Pancreas (tissue), 10 donors: ENCODE results near the gene LATS2. TPM values are rescaled to one million over a fixed set of nuclear protein-coding genes. Genes with fewer than 3 reads are reported as not detected.
A peak's percentile ranks its signal among the peaks of the same experiment; 100 is the strongest.
"Not testable (repeated sequence)": the region's sequence is repeated elsewhere in the genome, so short reads cannot be mapped to it uniquely, and the experiment has no call there.

Source experiments
- ATAC-seq, 4 donors: fragments of 200-7000 bp; cut with Tn5 transposase; one replicate each; pipeline versions ENCODE4 v1.8.0 to v1.9.1; 2020; ENCODE audit warnings: mild to moderate bottlenecking in 4 of 4, moderate library complexity in 4 of 4
- DNase-seq, 6 donors: peaks; one replicate each; pipeline ENCODE4 v3.0.0-alpha.2; 2020
- FAIRE-seq: peaks from 2 replicates; lab custom pipeline; 2012; peaks lifted over from hg19 to GRCh38; lab: Jason Lieb, UNC
- H3K27ac ChIP-seq, 4 donors: fragments of 200-600 bp; sonication (generic); 1 replicate in 3 of 4; 2 replicates in 1 of 4; pipeline versions ENCODE4 v1.5.0 to v1.8.0; 2020
- H3K27me3 ChIP-seq, 4 donors: fragments of 200-600 bp; one replicate each; pipeline ENCODE4 v1.8.0; 2021
- H3K36me3 ChIP-seq, 3 donors: fragments of 200-600 bp; sonication (generic) in 1 of 3; one replicate each; pipeline versions ENCODE4 v1.5.0 to v1.8.0; 2020 to 2021
- H3K4me1 ChIP-seq, 3 donors: fragments of 200-600 bp; one replicate each; pipeline ENCODE4 v1.8.0; 2021
- H3K4me3 ChIP-seq, 4 donors: fragments of 200-600 bp; sonication (generic) in 2 of 4; one replicate each; pipeline versions ENCODE4 v1.5.0 to v1.8.0; 2020 to 2021
- H3K9me3 ChIP-seq, 4 donors: fragments of 200-600 bp; one replicate each; pipeline ENCODE4 v1.8.0; 2021
- WGBS, 2 donors: extraction: QIAGEN DNeasy Blood & Tissue Kit; methylation state at CpG; one replicate each; pipeline ENCODE4 v1.1.7; 2013; 5-methylcytosine and 5-hydroxymethylcytosine counted together
- intact Hi-C, 3 donors: fragments of 100-400 bp; cut with DNase I; formaldehyde crosslinking; loops; one replicate each; pipeline versions ENCODE4 v1.11.1 to v1.14.2; 2022
- polyA plus RNA-seq, 2 donors: library from polyadenylated mRNA; stranded (reverse); fragments of 200-250 nt; gene quantifications; one replicate each; pipeline ENCODE4 v1.2.3, GENCODE V29; 2013
- total RNA-seq, 6 donors: library from RNA; stranded (reverse); fragmentation: NEBNext Ultra II Directional in 4 of 6; extraction: Animal tissue kit (Norgen Biotek cat#: 25700) in 4 of 6; gene quantifications; one replicate each; pipeline versions ENCODE4 v1.2.1 to v1.2.4, GENCODE V29; 2021 to 2023
- TF ChIP-seq, protein P1 (sequence below), 4 donors: fragments of 200-600 bp; sonication (generic) in 3 of 4; IDR thresholded peaks; one replicate each; pipeline versions ENCODE4 v1.5.0 to v1.8.0; 2021; ENCODE audit warnings: antibody characterized with exemption in 4 of 4
- donor health status: healthy with polysubstance abuse.
- donor health status: DM: no; HTN: no; CAD: no; lungs with moderate emphysema.
- donor health status: DM: no; HTN: no; CAD: no.
- donor health status: control.
- donor health status: control.
- donor health status: Bipolar disorder and iron deficiency.
- donor health status: DM: yes; HTN: yes; CAD: no.
- donor health status: DM: no; HTN: no; CAD: no.
- donor health status: DM: no; HTN: no; CAD: no.
- donor health status: DM: yes; HTN: yes; CAD: no.

The LATS2 gene
- total and polyA plus RNA-seq, 8 donors = 3.8 to 12.5 (median 7.1) TPM

DNA sequence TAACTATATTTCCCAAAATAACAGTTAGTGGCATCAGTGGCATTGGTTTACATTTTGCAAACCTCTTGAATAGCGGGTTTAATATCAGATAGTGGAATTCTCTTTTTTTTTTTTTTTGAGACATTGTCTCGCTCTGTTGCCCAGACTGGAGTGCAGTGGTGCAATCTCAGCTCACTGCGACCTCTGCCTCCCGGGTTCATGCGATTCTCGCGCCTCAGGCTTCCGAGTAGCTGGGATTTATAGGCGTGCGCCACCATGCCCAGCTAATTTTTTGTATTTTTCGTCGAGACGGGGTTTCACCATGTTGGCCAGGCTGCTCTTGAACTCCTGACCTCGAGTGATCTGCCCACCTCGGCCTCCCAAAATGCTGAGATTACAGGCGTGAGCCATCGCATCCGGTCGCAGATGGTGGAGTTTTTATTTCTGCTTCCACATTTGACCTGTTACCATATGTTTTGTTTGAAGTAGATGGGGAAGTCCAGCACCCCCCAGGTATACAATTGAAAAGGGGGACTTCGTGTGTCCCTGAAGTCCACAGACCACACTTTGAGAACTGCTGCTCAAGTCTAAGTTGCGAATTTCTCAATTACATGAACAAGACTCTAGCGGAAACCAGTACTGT is 118.3 kb downstream of the LATS2 start:
- no peak overlapping the region for H3K4me3 ChIP-seq
- H3K36me3 ChIP-seq = no peaks in the 10 kb centered on the region
- H3K9me3 ChIP-seq = no peaks in the 10 kb centered on the region
- 62 to 71% methylated on average over 22 of the region's 22 CpGs for WGBS, 2 donors
- peak overlapping the region in 2 of 4 donors; percentile 23 to 31 for H3K27ac ChIP-seq
- H3K4me1 ChIP-seq = peaks cover 0 to 6% (median 0%) of the 10 kb centered on the region in 3 donors
- ATAC-seq (no peak), DNase-seq (no peak), FAIRE-seq (no peak)
- intact Hi-C loops = no loop called here
- peaks cover 0 to 3% (median 0%) of the 10 kb centered on the region in 4 donors for H3K27me3 ChIP-seq
- TF ChIP-seq, protein P1, sequence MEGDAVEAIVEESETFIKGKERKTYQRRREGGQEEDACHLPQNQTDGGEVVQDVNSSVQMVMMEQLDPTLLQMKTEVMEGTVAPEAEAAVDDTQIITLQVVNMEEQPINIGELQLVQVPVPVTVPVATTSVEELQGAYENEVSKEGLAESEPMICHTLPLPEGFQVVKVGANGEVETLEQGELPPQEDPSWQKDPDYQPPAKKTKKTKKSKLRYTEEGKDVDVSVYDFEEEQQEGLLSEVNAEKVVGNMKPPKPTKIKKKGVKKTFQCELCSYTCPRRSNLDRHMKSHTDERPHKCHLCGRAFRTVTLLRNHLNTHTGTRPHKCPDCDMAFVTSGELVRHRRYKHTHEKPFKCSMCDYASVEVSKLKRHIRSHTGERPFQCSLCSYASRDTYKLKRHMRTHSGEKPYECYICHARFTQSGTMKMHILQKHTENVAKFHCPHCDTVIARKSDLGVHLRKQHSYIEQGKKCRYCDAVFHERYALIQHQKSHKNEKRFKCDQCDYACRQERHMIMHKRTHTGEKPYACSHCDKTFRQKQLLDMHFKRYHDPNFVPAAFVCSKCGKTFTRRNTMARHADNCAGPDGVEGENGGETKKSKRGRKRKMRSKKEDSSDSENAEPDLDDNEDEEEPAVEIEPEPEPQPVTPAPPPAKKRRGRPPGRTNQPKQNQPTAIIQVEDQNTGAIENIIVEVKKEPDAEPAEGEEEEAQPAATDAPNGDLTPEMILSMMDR (IDR thresholded peaks at IDR 0.05) = no peak

- ATAC-seq, H3K27ac ChIP-seq, intact Hi-C loops, H3K9me3 ChIP-seq, H3K4me1 ChIP-seq, H3K27me3 ChIP-seq, DNase-seq, H3K4me3 ChIP-seq, FAIRE-seq, H3K36me3 ChIP-seq: not testable (repeated sequence)
- 80 to 82% methylated on average over 10 of the region's 10 CpGs for WGBS, 2 donors
Measured at GRCh38 chr13:20940511-20940910, 120.9 kb downstream of the LATS2 start.

GRCh38 chr13:20940083-20940482 is 121.3 kb downstream of the LATS2 start:
- Histone ChIP-seq H3K27ac (no peak overlapping the region), H3K27me3 (peaks cover 0 to 3% (median 0%) of the 10 kb centered on the region in 4 donors), H3K4me1 (peaks cover 0 to 6% (median 0%) of the 10 kb centered on the region in 3 donors), H3K36me3 (no peaks in the 10 kb centered on the region), H3K9me3 (no peaks in the 10 kb centered on the region), H3K4me3 (no peak overlapping the region)
- TF ChIP-seq, protein P1 (IDR thresholded peaks at IDR 0.05) = no peak
- no peak for FAIRE-seq
- intact Hi-C loops = no loop called here
- no peak for ATAC-seq
- 31 to 38% methylated on average over 3 of the region's 3 CpGs for WGBS, 2 donors
- no peak for DNase-seq

DNA sequence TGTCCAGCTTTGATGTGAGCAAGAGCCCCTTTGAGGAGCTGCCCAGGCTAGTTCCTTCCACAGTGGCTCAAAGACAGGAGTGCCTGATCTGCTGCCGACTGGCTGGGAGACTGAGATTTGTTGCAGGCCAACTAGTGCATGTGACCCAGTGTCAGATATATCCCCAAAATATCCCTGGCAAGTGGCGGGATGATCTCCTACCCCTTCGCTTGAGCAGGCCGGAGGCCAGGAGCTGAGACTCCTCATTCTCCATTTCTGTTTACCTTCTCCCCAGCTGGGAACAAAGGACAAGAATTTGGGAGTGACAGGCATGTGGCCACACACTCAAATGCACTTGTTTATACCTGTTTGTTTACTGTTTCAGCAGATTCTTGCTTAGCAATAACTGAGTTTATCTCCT is 121.7 kb downstream of the LATS2 start:
- peaks cover 0 to 3% (median 0%) of the 10 kb centered on the region in 4 donors for H3K27me3 ChIP-seq
- no peak for ATAC-seq
- WGBS, 2 donors = 42 to 61% methylated on average over 4 of the region's 4 CpGs
- DNase-seq = no peak
- no peaks in the 10 kb centered on the region for H3K9me3 ChIP-seq
- H3K27ac ChIP-seq = no peak overlapping the region
- H3K4me3 ChIP-seq = no peak overlapping the region
- intact Hi-C loops = no loop called here
- TF ChIP-seq, protein P1 (IDR thresholded peaks at IDR 0.05) = no peak
- H3K36me3 ChIP-seq = no peaks in the 10 kb centered on the region
- no peak for FAIRE-seq
- peaks cover 0 to 6% (median 0%) of the 10 kb centered on the region in 3 donors for H3K4me1 ChIP-seq

DNA sequence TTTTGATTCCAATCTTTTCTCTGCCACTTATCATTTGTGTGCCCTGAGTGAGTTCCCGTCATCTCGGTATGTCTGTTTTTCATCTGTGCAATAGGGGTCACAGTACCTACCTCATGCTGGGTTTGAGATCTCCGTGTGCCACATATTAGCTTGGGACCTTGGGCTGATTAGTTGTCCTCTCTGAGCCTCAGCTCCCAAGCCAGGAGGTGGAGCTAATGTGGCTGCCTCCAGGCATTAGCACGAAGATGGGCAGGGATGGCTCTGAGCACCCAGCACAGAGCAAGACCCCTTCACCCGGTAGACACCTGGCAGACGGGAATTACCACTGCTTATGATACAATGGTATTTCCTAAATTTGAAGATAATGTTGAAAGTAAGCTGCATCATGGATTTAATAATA is 123.1 kb downstream of the LATS2 start:
- no peak for ATAC-seq
- no peak for FAIRE-seq

More for the DNA sequence above, 123.1 kb downstream of the LATS2 start:
- WGBS, 2 donors = 49 to 70% methylated on average over 6 of the region's 6 CpGs
- no peak for DNase-seq
- Histone ChIP-seq H3K27me3 (peaks cover 0 to 3% (median 0%) of the 10 kb centered on the region in 4 donors), H3K27ac (no peak overlapping the region), H3K4me3 (no peak overlapping the region), H3K4me1 (peaks cover 0 to 5% (median 0%) of the 10 kb centered on the region in 3 donors), H3K9me3 (no peaks in the 10 kb centered on the region), H3K36me3 (no peaks in the 10 kb centered on the region)
- TF ChIP-seq, protein P1 (IDR thresholded peaks at IDR 0.05) = no peak
- intact Hi-C loops = no loop called here
